Panc1 (cell line): ENCODE data around the gene FMOD.

Source experiments
- CTCF ChIP-seq: fragments of 450-650 bp; IDR thresholded peaks from 2 replicates; pipeline ENCODE4 v1.5.1; 2017; ENCODE audit warnings: mild to moderate bottlenecking
- POLR2AphosphoS5 ChIP-seq: IDR thresholded peaks from 2 replicates; pipeline ENCODE4 v1.6.1; 2012; ENCODE audit warnings: mild to moderate bottlenecking, low read depth, low read length, moderate library complexity
- SIN3A ChIP-seq: IDR thresholded peaks from 2 replicates; pipeline ENCODE4 v1.6.1; 2012; ENCODE audit warnings: low read depth, mild to moderate bottlenecking, low read length, moderate library complexity, borderline replicate concordance; ENCODE audit not compliant: insufficient read depth

DNA sequence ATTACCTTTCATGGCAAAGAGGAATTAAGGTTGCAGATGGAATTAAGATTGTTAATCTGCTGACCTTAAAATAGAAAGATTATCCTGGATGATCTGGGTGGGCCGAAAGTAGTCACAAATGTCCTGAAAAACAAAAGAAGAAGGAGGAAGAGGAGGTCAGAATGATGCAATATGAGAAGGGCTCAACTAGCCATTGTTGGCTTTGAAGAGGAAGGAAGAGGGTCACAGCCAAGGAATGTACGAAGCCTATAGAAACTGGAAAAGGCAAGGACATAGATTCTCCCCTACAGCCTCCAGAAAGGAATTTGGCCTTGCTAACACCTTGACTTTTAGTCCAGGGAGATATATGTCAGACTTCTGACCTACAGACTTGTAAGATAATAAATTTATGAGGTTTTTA lies 39.4 kb upstream of the FMOD start:
- no peak for TF ChIP-seq POLR2AphosphoS5
- TF ChIP-seq SIN3A, result no peak
- no peak for TF ChIP-seq CTCF
